ENCODE data around the gene FRRS1. TPM values are rescaled to one million over a fixed set of nuclear protein-coding genes. Genes with fewer than 3 reads are reported as not detected.
A peak's percentile ranks its signal among the peaks of the same experiment; 100 is the strongest.

FRRS1 gene
- total and polyA plus RNA-seq, 10 of the 15 experiments (the other 5 are each of a cell fraction or from before 2014, with no cell fraction given), result 0.13 to 18.9 (median 8.0) TPM

GRCh38 chr1:99726407-99726806 lies 40.0 kb downstream of the FRRS1 start:
- CTCF ChIA-PET, result no interaction called here
- Histone ChIP-seq H3K4me2 (ENCODE audit: control insufficient read depth, insufficient read depth) (no peak overlapping the region), H3K36me3 (ENCODE audit: control insufficient read depth in 2 of 2, insufficient read depth in 2 of 2, low read length in 1 of 2) (peaks cover 0 to 7% of the 10 kb centered on the region in 2 experiments; a peak in 1 of 4 replicates), H3K9ac (ENCODE audit: control insufficient read depth, insufficient read depth, low read length) (no peak overlapping the region), H2AFZ (ENCODE audit: control insufficient read depth, low read depth, low read length) (no peak overlapping the region), H3K4me1 (ENCODE audit: control insufficient read depth, insufficient read depth, low read length) (peaks cover 2% of the 10 kb centered on the region; the same call in 1 of the 2 replicates), H3K4me3 (no peak overlapping the region), H4K20me1 (ENCODE audit: control insufficient read depth, insufficient read depth) (no peaks in the 10 kb centered on the region), H3K27ac (ENCODE audit: control insufficient read depth, insufficient read depth) (no peak overlapping the region), H3K9me3 (replicated peaks; ENCODE audit: control insufficient read depth, insufficient read depth, low read length) (no peaks in the 10 kb centered on the region), H3K79me2 (ENCODE audit: control insufficient read depth, insufficient read depth, low read length) (no peaks in the 10 kb centered on the region), H3K27me3 (replicated peaks in 1 of 2; ENCODE audit: control insufficient read depth in 2 of 2, insufficient read depth in 2 of 2, low read length in 1 of 2) (no peaks in the 10 kb centered on the region)
- 100% methylated on average over 1 of the region's 1 CpG for WGBS (ENCODE audit: insufficient coverage, insufficient replicate concordance, low lambda C conversion rate, missing lambda C conversion rate)
- FAIRE-seq (no peak), ATAC-seq (no peak), DNase-seq (ENCODE audit: low read depth, low spot score) (no peak)
- TF ChIP-seq IKZF2 (IDR thresholded peaks at IDR 0.05) (no peak), IRF4 (IDR thresholded peaks at IDR 0.05; ENCODE audit: low read depth, low read length) (no peak), ATF2 (IDR thresholded peaks at IDR 0.05; ENCODE audit: low read length) (no peak), ZNF384 (IDR thresholded peaks at IDR 0.05; ENCODE audit: borderline replicate concordance, low read depth, low read length) (no peak)
- BruUV-seq (replicated peaks), result no TSS peak
- intact Hi-C loops (cut with micrococcal nuclease; ENCODE audit: unreplicated experiment), result no loop called here
- SMC1A ChIA-PET (ENCODE audit: uncharacterized antibody, unreplicated experiment), result interaction anchor here (0.6 to 1.8 kb wide), 4 partner anchors 12 to 434 kb away, joined by 3 to 4 read pairs (median 3); no protein-coding TSS in a partner anchor
- RAD21 ChIA-PET (ENCODE audit: unreplicated experiment), result no interaction called here
- POLR2A ChIA-PET, result interaction anchor here (0.5 kb wide), 1 partner anchor 68 kb away, joined by 3 read pairs; no protein-coding TSS in a partner anchor
- in situ Hi-C loops (cut with MboI), result no loop called here

- Histone ChIP-seq H3K9ac (ENCODE audit: control insufficient read depth, insufficient read depth, low read length) (no peak overlapping the region), H4K20me1 (ENCODE audit: control insufficient read depth, insufficient read depth) (no peaks in the 10 kb centered on the region), H3K36me3 (ENCODE audit: control insufficient read depth in 2 of 2, insufficient read depth in 2 of 2, low read length in 1 of 2) (peaks cover 0 to 8% of the 10 kb centered on the region in 2 experiments; a peak in 1 of 4 replicates), H3K4me3 (no peak overlapping the region), H2AFZ (ENCODE audit: control insufficient read depth, low read depth, low read length) (no peak overlapping the region), H3K27me3 (replicated peaks in 1 of 2; ENCODE audit: control insufficient read depth in 2 of 2, insufficient read depth in 2 of 2, low read length in 1 of 2) (no peaks in the 10 kb centered on the region), H3K4me1 (ENCODE audit: control insufficient read depth, insufficient read depth, low read length) (no peaks in the 10 kb centered on the region), H3K79me2 (ENCODE audit: control insufficient read depth, insufficient read depth, low read length) (no peaks in the 10 kb centered on the region), H3K9me3 (replicated peaks; ENCODE audit: control insufficient read depth, insufficient read depth, low read length) (no peaks in the 10 kb centered on the region), H3K27ac (ENCODE audit: control insufficient read depth, insufficient read depth) (no peak overlapping the region), H3K4me2 (ENCODE audit: control insufficient read depth, insufficient read depth) (no peak overlapping the region)
- 14% methylated on average over 4 of the region's 4 CpGs for WGBS (ENCODE audit: insufficient coverage, insufficient replicate concordance, low lambda C conversion rate, missing lambda C conversion rate)
- FAIRE-seq, result no peak
- ChIA-PET POLR2A (interaction anchor here (0.5 kb wide), 1 partner anchor 67 kb away, joined by 3 read pairs; no protein-coding TSS in a partner anchor), RAD21 (ENCODE audit: unreplicated experiment) (no interaction called here), CTCF (no interaction called here), SMC1A (ENCODE audit: uncharacterized antibody, unreplicated experiment) (interaction anchor here (0.6 to 1.8 kb wide), 4 partner anchors 12 to 434 kb away, joined by 3 to 4 read pairs (median 3); no protein-coding TSS in a partner anchor)
- DNase-seq (ENCODE audit: low read depth, low spot score), result no peak
- intact Hi-C loops (cut with micrococcal nuclease; ENCODE audit: unreplicated experiment), result no loop called here
- ATAC-seq, result 0 out of 3 replicates have a peak, but pooled peaks have one; percentile 22
- in situ Hi-C loops (cut with MboI), result no loop called here
- no TSS peak for BruUV-seq (replicated peaks)
- no peak for TF ChIP-seq TCF7 (IDR thresholded peaks at IDR 0.05; ENCODE audit: borderline replicate concordance)
- no peak for TF ChIP-seq CREM (IDR thresholded peaks at IDR 0.05; ENCODE audit: low read depth)
Measured at GRCh38 chr1:99725996-99726395, 40.4 kb downstream of the FRRS1 start.
